ENCODE results near the gene STAC2.
"Not testable (repeated sequence)": the region's sequence is repeated elsewhere in the genome, so short reads cannot be mapped to it uniquely, and the experiment has no call there.

Gene STAC2

GRCh38 chr17:39192901-39193300 lies 32.8 kb downstream of the STAC2 start:
- in situ Hi-C loops (cut with HindIII; ENCODE audit: low sequenced_read_pairs), result loop anchor here (25.0 kb wide), 1 partner anchor 306 kb away; no protein-coding TSS in a partner anchor

GRCh38 chr17:39191750-39192510 lies 33.8 kb downstream of the STAC2 start:
- in situ Hi-C loops (cut with HindIII; ENCODE audit: low sequenced_read_pairs), result loop anchor here (25.0 kb wide), 1 partner anchor 305 kb away; no protein-coding TSS in a partner anchor

- in situ Hi-C loops (cut with HindIII; ENCODE audit: low sequenced_read_pairs), result loop anchor here (25.0 kb wide), 1 partner anchor 300 kb away; no protein-coding TSS in a partner anchor
Measured at GRCh38 chr17:39187152-39187830, 38.5 kb downstream of the STAC2 start.

GRCh38 chr17:39186481-39187002 lies 39.2 kb downstream of the STAC2 start:
- in situ Hi-C loops (cut with HindIII; ENCODE audit: low sequenced_read_pairs), result loop anchor here (25.0 kb wide), 1 partner anchor 299 kb away; no protein-coding TSS in a partner anchor

DNA sequence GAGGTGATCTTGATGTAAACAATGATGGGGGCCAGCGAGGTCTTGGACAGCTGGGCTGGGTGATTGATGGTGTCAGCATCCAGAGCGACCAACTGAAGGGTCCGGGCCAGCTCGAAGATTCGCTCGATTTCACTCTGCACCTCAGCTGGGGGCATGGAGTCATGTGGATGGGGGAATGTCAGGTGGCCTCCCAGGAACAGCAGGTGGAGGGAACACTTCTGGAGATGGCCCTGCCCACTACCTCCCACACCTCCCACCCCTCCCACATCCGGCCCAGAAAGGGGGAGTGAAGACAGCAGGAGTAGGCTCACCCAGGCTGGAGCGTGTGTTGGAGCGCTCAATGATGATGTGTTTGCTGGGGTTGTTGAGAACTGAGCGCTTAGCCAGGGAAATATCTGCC lies 42.0 kb downstream of the STAC2 start:
- in situ Hi-C loops (cut with HindIII; ENCODE audit: low sequenced_read_pairs), result loop anchor here (25.0 kb wide), 1 partner anchor 296 kb away; no protein-coding TSS in a partner anchor

- in situ Hi-C loops (cut with HindIII; ENCODE audit: low sequenced_read_pairs), result loop anchor here (25.0 kb wide), 1 partner anchor 296 kb away; no protein-coding TSS in a partner anchor
Measured at GRCh38 chr17:39183045-39183444, 42.7 kb downstream of the STAC2 start.

- in situ Hi-C loops (cut with HindIII; ENCODE audit: low sequenced_read_pairs), result loop anchor here (25.0 kb wide), 1 partner anchor 294 kb away; no protein-coding TSS in a partner anchor
Measured at GRCh38 chr17:39181303-39181702, 44.4 kb downstream of the STAC2 start.

GRCh38 chr17:39178536-39178935 lies 47.2 kb downstream of the STAC2 start:
- in situ Hi-C loops (cut with HindIII; ENCODE audit: low sequenced_read_pairs), result loop anchor here (25.0 kb wide), 1 partner anchor 291 kb away; no protein-coding TSS in a partner anchor

DNA sequence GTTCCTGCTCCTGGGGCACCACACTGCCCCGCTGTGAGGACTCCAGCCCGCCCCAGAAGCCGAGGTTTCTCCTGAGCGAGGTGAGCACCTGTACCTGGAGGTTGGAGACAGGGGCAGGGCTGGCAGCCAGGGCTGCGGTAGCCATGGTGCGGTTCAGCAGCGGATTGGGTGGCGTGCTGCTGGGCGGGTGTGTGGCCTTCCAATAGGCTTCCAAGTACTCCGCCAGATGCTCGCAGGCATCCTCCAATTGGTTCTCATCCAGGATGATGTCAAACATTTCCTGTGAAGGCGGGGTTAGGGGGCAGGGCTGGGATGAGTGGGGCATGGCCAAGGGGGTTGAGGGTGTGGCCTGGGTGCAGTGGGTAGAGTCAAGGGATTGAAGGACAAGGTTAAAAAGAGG lies 48.5 kb downstream of the STAC2 start:
- in situ Hi-C loops (cut with HindIII; ENCODE audit: low sequenced_read_pairs), result loop anchor here (25.0 kb wide), 1 partner anchor 290 kb away; no protein-coding TSS in a partner anchor

DNA sequence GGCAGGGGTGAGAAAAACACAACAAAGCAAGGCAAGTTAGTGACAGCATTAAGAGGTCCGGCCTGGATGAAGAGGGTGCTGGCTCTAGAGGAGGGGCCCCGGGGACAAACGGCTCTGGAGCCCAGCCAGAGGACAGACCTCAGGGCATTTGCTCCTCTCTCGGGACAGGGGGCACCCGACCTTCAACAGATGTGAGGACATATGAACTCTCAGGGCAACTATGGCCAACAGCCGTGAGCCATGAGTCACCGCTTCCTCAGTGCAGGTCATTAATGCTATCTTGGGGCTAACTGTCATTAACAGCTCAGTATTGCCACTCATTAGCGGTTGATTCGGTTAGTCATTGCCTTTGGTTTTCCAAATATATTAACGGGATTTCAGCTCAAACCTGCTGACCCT lies 50.1 kb downstream of the STAC2 start:
- in situ Hi-C loops (cut with HindIII; ENCODE audit: low sequenced_read_pairs), result loop anchor here (25.0 kb wide), 1 partner anchor 288 kb away; no protein-coding TSS in a partner anchor

GRCh38 chr17:39174920-39175694 lies 50.6 kb downstream of the STAC2 start:
- in situ Hi-C loops (cut with HindIII; ENCODE audit: low sequenced_read_pairs), result loop anchor here (25.0 kb wide), 1 partner anchor 288 kb away; no protein-coding TSS in a partner anchor

DNA sequence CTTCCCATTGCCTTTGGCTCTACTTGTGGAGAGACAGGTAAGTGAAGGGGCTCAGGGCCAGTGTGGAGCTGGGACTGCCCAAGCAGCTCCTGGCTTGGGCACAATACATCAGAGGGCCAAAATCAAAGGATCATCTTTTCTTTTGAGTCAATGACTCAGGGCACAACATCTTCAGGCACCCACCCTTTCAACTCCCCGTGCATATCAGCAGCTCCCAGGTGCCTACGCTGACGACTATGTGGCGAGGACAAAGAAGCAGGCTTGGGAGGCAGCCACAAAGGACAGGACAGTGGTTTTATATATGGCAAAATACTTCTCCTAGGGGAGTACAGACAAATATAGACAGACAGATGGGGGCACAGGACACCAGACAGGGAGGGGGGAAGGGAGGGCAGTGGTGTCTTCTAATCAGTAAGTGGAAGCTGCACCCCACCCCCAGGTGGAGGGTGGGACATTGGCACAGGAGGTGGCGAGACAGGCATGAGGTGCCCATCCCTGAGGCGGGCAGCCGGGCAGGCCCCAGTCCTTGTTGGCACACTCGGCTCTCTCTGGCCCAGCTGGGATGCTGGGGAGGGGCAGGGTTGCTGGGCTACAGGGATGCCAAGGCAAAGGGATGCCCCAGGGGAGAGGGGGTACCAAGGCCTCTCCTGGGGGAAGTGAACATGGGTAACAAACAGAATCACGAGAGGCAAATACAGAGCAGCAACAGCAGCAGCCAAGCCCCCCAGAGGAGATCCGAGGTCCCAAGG lies 52.0 kb downstream of the STAC2 start:
- in situ Hi-C loops (cut with HindIII; ENCODE audit: low sequenced_read_pairs), result no loop called here

- in situ Hi-C loops (cut with HindIII; ENCODE audit: low sequenced_read_pairs), result no loop called here
Measured at GRCh38 chr17:39173080-39173479, 52.7 kb downstream of the STAC2 start.

DNA sequence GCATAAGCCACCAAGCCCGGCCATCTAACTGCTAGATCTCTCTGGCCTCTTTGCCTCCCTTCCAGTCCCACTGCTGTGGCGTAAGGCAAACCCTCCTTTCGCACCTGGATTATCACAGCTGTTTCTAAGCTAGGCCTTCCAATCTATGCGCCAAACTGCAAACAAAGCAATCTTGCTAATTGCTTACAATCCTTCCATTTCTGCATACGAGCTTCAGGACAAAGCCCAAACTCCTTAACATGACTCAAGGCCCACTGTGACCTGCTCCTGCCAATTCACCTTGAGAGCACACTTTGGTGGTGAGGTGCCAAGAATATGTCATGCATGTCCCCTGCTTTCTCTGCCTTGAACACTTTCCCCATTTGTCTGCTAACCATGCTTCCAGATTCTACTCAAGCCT lies 53.8 kb downstream of the STAC2 start:
- in situ Hi-C loops (cut with HindIII; ENCODE audit: low sequenced_read_pairs), result no loop called here

DNA sequence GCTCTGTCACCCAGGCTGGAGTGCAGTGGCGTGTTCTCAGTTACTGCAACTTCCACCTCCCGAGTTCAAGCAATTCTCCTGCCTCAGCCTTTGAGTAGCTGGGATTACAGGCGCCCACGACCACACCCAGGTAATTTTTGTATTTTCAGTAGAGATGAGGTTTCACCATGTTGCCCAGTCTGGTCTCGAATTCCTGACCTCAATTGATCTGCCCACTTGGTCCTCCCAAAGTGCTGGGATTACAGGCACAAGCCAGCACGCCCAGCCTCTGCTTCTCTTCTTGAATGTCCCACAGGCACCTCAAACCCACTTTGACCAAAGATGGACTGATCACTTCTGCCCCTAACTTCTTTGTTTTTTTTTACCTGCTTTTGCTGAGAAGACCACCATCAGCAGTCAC lies 55.2 kb downstream of the STAC2 start:
- in situ Hi-C loops (cut with HindIII; ENCODE audit: low sequenced_read_pairs), result no loop called here

DNA sequence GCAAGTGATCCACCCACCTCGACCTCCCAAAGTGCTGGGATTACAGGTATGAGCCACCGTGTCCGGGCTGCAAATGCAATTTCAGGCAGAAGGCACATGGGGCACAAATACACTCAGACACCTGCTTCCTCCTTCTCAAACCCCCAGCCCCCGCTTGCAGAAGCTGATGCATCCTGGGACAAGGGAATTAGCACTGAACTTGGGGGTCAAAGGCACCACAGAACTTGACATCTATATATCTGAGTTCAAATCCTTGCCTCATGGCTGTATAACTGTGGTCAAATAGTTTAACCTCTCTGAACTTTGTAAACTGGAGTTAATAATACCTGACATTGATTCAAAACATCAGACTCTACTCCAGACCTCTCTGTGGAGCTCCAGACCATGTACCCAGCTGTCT lies 55.6 kb downstream of the STAC2 start:
- in situ Hi-C loops (cut with HindIII; ENCODE audit: low sequenced_read_pairs), result no loop called here

DNA sequence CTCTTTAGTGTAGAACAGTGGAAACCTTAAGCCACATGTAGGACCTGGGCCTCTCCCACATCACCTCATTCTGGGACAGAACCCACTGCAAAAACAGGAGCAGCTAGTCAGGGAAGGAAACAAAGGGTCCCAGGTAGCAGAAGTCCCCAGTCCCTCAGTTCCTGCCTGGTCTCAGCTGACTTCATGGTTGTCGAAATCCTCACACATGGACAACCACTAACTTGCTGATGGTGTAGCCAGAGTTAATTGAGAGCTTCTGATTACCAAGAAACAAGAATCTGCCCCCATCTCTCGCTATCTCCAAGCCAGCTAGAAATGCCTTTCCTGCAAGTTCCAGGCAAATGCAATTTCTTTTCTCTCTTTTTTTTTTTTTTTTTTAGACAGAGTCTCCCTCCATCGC lies 56.2 kb downstream of the STAC2 start:
- in situ Hi-C loops (cut with HindIII; ENCODE audit: low sequenced_read_pairs), result no loop called here

DNA sequence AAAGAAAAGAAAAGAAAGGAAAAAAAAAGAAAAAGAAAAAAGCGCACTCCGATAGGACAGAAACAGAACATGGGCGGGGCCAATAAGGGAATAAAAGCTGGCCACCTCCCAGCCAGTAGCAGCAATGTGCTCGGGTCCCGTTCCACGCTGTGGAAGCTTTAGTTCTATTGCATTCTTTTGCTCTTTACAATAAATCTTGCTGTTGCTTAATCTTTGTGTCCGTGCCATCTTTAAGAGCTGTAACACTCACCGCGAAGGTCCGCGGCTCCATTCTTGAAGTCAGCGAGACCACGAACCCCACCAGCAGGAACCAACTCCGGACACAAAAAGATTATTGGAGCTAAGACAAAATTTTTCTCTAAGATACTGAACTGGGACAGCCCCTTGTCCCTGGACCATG lies 56.6 kb downstream of the STAC2 start:
- in situ Hi-C loops (cut with HindIII; ENCODE audit: low sequenced_read_pairs), result no loop called here

DNA sequence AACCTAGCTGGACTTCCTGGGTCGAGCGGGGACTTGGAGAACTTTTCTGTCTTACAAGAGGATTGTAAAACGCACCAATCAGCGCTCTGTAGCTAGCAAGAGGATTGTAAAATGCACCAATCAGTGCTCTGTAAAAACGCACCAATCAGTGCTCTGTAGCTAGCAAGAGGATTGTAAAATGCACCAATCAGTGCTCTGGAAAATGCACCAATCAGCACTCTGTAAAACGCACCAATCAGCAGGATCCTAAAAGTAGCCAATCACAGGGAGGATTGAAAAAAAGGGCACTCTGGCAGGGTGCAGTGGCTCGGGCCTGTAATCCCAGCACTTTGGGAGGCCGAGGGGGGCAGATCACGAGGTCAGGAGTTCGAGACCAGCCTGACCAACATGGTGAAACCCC lies 57.2 kb downstream of the STAC2 start:
- in situ Hi-C loops (cut with HindIII; ENCODE audit: low sequenced_read_pairs), result not testable (repeated sequence)

DNA sequence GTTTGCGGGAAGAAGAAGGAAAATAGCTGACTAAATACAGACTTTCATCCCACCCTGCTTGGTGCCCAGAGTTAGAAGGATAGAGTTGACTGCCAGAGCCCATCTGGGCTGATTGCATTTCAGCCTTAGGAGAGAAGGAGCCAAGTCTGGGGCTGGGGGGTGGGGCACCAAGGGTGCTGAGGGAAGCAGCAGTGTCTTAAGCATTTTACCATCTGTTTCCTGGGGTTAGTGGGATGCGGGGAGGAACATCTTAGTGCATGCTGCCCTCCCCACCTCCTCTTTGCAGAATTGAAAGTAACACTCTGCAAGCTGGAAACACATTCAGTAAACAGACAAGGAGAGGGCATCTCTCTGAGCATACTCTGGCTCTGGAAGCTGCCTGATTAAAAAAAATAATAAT lies 58.3 kb downstream of the STAC2 start:
- in situ Hi-C loops (cut with HindIII; ENCODE audit: low sequenced_read_pairs), result no loop called here
